G401 (cell line): ENCODE measurements around the gene PRDM8. TPM values are rescaled to one million over a fixed set of nuclear protein-coding genes. Genes with fewer than 3 reads are reported as not detected.
"Not testable (repeated sequence)": the region's sequence is repeated elsewhere in the genome, so short reads cannot be mapped to it uniquely, and the experiment has no call there.

ENCODE experiments used
- DNase-seq: peaks from one replicate; pipeline ENCODE4 v3.0.0-alpha.2; 2015; ENCODE audit warnings: low spot score
- in situ Hi-C: cut with HindIII; loops from 2 replicates; pipeline ENCODE4 v1.10.0; 2016; ENCODE audit warnings: low sequenced_read_pairs, mixed read lengths
- total RNA-seq: library from RNA; depleted of rRNA; stranded (reverse); fragments of >200 nt; shearing (Covaris generic); gene quantifications from 2 replicates; pipeline ENCODE4 v1.2.3, GENCODE V29; 2014

The PRDM8 gene
- total RNA-seq, 1 experiment from 2014 or later: 0.20 TPM

DNA sequence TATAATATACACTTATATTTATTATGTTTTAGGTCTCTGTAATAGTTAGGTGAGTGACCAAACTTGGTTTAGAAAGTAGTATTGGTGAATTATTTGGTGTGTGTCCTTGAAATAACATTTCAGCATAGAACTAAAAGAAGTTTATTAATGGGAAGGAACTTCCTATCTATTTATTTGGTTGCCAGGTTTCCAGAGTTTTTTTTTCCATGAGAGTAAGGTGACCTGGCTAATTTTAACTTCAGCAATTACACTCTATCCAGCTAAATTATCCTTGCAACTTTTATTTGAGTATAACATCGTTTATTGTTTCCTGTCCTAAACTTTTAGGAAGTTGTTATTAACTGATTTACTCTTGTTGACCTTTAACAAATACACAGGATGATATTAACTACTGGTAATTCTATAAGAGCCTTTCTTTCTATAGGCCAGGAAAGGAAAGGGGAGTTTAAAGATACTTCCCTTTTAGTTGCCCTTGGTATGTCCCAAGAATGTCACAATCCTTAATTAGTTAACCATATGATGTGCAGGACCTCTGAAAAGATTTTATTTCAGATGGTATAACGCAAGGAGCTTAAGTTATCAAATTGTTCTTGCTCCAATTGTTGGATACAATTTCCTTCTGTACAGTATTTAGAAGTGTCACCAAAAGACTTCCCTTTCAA lies 18.9 kb downstream of the PRDM8 start:
- in situ Hi-C loops: no loop called here
- DNase-seq: no peak

DNA sequence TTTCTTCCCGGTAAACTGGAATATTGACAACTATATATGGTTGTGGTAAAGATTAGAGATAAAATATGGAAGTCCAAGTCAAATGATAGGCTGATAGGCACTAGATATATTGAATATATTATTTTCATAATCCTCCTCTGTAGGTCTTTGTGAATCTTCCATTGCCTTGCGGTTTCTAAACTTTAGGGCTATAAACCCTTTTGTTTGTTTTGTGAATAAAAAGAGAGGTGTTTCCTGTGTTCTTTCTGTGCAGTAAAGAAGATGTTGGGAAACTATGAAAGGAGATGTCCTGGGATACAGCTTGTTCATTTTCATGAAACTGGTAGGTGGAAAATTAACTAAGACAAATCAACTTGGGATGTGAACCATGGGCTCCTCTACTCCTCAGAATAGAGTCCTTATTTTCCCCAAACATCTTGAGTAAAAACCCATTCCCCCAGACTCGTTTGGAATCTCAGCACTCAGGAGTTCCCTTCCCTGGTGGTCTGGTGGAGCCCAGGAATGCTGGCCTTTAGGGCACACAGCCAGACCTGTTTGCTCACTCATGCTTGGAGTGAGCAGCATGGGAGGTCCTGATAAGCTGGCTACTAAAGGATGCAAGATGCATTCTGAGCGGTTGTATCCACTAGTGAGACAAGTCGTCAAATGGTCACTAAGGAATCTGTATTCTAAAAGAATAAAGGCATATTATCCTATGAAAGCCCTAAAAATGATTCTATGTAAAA lies 22.2 kb downstream of the PRDM8 start:
- in situ Hi-C loops: no loop called here
- no peak for DNase-seq

DNA sequence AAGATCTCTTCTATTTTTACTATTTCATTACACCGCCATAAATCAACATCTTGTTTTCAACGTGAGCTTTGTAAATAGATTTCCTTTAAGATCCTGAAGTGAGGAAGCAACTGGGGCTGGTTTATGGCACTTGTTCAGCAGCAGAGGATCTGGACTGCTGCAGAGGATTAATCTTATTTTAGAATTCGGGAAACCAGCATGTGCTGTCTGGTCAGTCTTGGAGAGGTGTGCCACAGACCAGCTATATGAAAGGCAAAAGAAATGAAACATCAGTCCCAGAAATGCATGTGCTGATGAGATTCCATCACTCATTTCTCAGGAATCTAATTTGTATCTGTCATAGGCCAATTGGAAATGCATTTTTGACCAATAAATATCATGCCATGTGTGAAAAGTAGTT lies 23.4 kb downstream of the PRDM8 start:
- in situ Hi-C loops: no loop called here
- DNase-seq: no peak

DNA sequence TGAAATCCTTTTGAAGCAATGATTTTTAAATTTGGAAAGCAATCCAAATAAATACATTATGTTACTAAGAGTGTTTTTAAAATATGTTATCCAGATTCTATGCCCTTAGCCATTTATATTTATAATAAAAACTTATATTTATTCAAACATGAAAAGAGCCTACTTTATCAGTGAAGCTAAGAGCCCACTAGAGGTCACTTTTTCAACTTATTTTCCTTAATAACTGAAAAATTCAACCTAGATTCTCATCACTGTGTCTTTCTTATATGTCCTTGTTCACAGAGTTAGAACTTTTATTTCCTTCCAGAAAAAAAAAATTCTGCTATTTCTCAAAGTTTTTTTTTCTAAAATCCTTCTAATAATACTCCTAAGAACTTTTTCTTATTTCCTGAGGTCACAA lies 23.9 kb downstream of the PRDM8 start:
- DNase-seq: peak; percentile 70
- in situ Hi-C loops: no loop called here

DNA sequence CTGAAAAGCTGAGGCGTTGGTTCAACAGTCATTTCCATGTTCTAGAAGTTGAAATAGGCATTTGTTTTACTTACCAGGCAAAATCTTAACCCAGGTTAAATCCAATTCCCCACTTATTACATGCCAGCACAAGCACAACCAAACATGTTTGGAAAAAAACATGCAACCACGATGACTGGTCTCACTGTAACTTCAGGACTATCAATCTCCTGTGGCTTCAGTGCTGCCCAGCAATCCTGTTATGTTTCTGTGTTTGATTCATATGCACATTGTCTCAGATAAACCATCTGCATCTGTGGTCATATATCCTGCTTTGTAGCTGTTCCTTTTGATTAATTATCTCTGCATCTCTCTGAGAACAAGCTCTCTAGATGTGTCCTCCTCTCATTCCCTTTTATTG lies 28.3 kb downstream of the PRDM8 start:
- in situ Hi-C loops: no loop called here
- DNase-seq: no peak

DNA sequence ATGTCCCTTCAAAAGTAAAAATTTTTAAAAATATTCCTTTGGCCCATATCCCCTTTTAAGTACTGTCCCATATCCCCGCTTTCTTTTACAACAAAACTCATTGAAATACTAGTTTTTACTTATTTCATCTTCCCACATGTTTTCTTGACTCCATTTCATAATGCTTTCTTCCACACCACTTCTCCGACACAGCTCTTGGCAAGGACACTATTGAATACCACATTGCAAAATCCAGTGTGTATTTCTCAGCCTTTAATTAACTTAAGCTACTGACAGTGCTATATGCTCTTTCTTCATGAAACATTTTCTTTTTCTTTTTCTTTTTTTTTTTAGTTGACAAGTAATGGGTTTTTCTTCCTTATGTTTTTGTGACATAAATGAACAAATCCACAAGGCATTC lies 28.8 kb downstream of the PRDM8 start:
- no peak for DNase-seq
- in situ Hi-C loops: no loop called here

DNA sequence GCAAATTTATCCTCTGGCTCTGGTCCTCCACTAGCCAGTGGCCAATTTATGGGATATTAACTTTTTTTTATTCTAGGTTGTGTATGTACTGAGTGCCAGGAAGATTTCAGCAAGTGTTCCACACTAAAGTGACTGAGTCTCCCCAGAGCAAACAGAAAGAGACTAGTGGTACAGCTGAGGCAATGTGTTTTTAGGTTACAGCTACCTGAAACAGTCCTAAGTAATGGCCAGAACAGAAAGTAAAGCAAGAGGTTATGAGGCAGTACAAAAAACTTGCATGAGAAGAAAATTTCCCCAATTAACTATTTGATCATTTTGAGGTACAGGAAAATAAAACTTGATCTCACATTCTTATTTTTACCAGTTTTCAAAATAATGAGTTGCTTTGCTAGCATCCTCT lies 31.2 kb downstream of the PRDM8 start:
- no peak for DNase-seq
- in situ Hi-C loops: no loop called here

DNA sequence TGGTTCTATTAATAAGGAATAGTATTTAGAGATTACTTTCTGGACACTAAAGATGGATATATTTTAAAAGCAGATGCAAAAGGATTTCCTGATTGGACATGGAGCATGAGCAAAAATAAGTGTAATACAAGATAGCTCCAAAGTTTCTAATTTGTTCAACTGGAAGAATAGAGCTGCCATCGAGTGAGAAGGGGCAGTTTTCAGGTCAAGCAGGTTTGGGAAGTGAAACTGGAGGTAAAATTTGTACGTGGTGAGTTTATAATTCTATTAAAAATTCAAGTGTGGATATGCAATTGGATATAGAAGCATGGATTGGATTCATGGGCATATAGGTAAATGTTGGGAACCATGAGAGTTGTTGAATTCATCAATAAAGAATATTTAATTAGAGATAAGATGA lies 31.8 kb downstream of the PRDM8 start:
- in situ Hi-C loops: no loop called here

DNA sequence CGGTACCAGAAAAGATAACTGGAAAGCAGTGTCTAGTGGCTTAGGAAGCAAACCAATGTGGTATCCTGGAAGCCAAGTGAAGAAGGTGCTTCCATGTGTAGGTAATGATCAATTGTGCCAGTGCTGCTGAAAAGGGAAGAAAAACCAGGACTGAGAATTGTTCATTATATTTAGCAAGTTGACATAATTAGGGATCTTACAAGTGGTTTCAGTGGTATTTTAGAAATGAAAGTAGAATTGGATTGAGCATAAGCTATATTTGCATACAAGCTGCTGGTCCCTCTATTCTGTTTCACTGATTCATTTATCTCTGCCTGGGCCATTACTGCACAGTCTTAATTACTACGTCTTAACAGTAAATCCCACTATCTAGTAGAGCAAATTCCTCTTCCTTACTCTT lies 32.3 kb downstream of the PRDM8 start:
- in situ Hi-C loops: no loop called here
- no peak for DNase-seq

More for the DNA sequence above, 31.8 kb downstream of the PRDM8 start:
- no peak for DNase-seq

DNA sequence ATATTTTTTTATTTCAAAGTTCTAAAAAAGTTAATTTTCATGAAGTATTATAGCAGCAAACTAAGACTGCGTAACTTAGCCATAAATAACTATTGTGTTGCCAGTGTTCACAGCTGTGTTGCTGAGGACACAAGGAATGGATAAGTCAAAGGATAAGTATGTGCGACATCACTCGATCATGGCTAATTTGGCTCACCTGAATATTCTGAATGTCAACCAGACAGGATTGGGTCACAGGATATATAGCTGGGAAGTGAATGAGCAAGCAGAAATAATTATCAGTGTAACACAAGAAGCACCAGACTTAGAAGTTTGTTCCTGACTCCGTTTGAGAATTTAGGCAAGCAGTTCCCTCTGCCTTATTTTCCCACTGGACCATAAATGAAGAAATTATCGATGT lies 33.9 kb downstream of the PRDM8 start:
- DNase-seq: no peak
- in situ Hi-C loops: no loop called here

DNA sequence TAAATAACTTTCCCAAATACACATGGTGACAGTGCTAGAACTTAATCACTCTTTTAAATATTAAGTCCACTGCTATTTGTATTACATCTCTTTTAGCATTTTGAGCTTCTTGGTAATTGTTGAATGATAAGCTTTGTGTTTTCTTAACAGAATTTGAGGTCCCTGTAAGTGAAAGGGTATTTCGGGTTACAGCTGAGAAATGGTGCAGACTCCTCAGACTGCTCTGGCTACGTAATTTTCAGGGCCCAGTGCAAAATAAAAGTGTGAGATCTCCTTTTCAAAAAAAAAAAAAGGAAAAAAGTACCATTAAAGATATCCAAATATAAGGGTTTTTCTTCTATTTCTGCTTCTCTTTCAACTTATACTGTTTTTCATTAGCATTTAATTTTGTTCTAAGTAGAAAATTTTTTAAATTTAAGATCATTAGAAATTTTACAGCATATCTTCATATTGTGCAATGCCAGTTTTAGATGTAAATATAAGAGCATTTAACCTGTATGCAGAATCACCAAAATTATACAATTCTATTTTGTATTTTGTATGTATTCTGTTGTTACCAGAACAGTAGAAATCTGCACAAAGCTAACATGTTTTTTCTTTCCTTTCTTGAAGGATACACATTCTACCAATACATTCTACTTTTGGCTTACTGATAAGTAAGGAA lies 35.5 kb downstream of the PRDM8 start:
- no peak for DNase-seq
- in situ Hi-C loops: no loop called here

DNA sequence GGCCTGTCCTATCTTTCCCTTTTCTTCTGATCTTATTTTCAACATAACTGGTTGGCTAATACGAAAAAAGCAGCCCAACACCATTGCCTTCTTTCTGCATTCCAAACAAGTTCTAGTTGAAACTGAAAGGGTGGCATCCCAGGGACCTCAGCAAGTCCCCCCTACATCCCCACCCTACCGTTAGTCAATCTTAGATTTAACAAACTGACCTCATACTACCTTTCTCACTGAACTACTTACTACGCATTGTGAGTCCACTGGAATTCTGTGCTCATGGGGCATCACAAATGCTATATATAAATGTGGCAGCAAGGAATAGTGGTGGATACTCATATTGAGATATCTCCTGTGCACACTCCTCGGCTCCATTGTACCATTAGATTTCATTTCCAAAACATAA lies 36.1 kb downstream of the PRDM8 start:
- in situ Hi-C loops: no loop called here
- DNase-seq: no peak

DNA sequence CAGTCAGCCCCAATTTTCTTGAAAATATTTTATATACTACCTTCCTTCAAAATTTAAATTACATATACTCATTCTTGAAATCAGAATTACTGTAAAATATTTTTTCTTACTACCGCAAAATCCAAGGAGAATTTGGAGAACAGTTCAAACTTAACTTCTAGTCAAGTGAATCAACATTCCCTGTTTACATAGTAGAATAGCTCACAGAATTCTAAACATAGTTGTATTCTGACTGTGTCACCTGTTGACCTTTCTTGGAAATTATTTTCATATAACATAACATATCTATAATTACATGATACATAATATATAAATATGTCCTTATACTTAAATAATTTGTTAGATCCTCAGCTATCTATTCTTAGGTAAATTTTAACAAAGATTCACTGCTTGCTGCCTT lies 38.1 kb downstream of the PRDM8 start:
- in situ Hi-C loops: no loop called here
- no peak for DNase-seq

DNA sequence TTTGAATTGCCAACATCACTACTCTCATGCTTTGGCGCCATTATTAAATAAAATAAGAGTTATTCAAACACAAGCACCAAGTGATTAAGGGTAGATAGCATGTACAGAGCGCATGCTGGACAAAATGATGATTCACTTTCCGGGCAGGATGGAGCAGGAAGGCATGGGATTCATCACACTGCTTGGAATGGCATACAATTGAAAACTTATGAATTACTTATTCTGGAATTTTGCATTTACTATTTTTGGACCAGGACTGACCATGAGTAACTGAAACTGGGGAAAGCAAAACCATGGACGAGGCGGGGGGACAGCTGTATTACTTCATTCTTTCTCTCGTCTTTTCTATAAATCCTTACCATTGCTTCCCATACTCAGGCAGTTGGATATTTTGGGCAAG lies 40.7 kb downstream of the PRDM8 start:
- DNase-seq: no peak
- in situ Hi-C loops: no loop called here

DNA sequence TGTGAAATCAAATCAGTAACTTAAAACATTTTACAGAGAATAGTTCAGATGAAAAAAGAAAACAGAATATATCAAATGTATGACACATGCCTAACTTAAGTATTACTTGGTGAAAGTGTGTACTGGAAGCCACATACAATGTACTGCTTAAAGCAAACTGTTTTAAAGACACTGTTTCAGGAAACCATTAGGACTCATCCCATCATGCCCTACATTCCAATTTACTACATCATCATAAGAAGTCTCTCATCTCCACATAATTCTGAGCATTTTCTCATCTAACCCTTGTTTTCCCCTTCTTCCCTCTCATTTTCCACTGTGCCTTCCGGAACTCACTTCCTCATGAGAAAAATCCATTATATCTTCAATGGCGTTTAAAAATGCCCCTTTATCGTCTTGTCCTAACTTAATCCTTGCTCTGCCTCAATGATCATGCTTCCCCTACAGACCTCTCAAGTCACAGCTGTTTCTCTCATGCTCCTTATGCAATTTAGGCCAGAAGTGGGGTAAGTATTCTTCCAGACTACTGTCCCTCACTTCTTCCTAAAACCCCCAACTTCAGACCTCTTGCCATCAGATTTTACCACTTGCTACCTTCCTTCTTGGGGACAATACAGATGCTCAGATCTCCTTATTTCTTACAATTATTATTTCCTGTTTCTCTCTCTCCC lies 42.3 kb downstream of the PRDM8 start:
- no peak for DNase-seq
- in situ Hi-C loops: no loop called here

DNA sequence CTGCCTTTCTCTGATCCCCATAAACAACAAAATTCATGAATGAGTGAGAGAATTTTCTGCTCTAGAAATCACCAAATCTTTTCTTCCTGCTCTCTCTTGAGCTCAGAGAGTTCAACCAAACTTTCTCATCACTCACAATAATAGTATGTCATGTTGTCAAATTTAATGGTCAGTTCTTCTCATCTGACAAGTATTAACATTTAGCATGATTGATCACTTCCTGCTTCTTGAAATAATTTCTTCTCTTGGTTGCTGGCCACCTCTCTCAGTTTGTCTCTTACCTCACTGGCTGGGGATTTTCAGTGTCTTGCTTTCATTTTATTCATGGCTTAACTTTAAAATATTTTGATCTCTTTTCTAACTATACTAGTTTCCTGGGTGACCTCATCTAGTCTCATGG lies 43.7 kb downstream of the PRDM8 start:
- in situ Hi-C loops: no loop called here
- DNase-seq: no peak

DNA sequence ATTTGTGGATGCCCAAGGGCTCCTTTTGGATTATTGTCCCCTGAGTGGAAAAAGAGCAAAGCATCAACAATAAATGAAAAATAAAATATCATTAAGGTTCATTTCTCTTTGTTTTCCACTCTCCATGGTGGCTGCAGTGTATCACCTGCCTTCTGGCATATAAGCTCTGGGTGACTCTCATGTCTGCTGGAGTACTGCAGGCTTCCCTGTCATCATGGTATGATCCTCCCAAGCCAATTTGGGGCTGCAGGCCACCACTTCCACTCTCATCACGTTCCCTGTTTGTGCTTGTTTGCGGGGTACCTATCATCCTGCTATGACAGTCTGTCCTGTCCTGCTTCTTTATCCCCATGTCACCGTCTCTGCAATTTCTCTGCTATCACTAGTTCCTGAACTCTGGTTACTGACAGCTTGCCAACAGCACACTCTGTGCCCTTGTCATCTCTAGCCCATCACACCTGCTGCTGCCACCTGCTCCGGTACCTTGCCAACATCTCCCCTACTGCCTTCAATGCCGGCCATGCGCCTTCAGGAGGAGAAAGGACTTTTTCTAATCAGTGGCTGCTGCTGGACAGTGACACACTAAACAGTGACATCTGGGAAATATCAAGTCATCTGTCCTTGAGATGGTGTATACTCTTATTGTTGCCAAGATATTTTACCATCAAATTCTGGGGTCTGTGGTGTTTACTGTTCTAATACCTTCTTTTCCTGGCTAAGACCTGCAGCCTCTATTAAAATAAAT lies 46.1 kb downstream of the PRDM8 start:
- peak; percentile 99 for DNase-seq
- in situ Hi-C loops: no loop called here

DNA sequence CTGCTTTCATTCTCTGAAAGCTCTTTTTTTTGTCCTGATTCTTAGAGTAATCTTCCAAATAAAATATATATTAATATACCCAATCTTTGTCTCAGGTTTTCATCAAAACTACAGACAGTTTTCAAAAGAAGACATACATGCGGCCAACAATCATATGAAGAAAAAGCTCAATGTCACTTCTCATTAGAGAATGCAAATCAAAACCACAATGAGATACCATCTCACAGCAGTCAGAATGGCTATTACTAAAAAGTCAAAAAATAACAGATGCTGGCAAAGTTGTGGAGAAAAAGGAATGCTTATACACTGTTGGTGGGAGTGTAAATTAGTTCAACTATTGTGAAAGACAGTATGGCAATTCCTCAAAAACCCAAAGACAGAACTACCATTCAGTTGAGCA lies 50.2 kb downstream of the PRDM8 start:
- in situ Hi-C loops, DNase-seq: not testable (repeated sequence)

DNA sequence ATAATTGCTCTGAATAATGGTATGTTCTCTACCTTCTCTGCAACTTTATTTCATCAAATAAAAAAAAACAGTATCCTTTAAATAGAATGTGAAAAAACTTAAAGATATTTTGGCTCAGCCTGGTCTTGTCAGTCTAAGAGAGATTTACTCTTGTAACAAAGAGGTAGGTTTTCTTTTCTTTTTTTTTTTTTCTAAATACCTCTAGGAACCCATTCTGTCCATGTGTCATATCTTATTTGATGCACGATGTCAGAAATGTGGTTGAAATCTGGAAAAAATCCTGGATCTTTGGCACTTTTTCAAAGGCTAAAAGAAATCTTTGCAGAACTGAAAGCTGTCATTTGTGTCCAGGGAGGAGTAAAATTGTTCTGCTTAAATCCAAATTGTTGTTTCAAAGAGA lies 51.8 kb downstream of the PRDM8 start:
- in situ Hi-C loops: no loop called here
- peak; percentile 71 for DNase-seq
